Kidney capillary endothelial cell (primary cell): ENCODE data around the gene MRAS.
"Not testable (repeated sequence)": the region's sequence is repeated elsewhere in the genome, so short reads cannot be mapped to it uniquely, and the experiment has no call there.

ENCODE experiments used
- DNase-seq: peaks from one replicate; pipeline ENCODE4 v3.0.0-alpha.2; 2018; ENCODE audit warnings: low spot score

Gene MRAS

DNA sequence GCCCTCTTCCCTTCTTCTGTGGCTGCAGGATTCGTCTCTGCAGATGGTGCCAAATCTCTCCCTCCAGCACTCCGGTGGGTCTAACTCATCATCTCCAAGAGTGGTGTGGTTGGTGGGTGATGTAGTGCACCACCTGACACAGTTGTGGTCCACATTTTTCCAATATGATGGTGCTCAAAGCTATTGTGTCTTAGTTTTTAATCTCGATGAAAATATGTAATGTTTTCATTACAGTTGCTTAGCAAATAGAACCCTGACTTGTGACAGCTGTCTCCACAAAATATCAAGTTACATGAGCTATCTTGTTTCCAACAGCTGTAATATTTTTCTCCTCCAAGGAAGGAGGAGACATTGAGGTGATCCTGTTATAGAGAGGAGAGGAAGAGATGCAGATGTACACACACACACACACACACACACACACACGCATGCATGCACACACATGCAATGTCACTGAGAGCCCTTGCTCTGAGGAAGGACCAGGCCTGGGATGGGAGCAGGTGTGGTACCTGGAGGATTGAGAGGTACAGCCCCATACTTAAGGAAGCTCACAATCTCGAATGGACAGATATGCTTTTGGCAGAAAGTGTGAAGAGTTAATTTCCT lies 70.3 kb downstream of the MRAS start:
- no peak for DNase-seq

DNA sequence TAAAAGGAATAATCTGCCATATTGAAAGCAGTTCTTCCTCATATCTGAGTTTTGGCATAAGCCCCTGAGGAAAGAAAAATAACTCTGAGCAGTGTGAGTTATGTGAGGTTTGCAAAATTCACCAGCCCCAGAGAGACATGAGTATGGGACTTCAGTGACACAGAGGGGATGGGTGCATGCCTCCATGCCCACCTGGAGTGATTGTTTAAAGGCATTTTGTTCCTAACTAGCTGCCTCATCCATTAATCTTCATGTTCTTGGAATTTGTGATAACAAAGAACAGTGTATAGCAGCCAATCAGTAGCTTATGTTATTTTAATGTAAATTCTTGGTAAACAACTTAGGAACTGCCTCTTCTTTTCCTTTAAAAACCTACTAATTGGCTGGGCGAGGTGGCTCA lies 74.9 kb downstream of the MRAS start:
- DNase-seq, result no peak

DNA sequence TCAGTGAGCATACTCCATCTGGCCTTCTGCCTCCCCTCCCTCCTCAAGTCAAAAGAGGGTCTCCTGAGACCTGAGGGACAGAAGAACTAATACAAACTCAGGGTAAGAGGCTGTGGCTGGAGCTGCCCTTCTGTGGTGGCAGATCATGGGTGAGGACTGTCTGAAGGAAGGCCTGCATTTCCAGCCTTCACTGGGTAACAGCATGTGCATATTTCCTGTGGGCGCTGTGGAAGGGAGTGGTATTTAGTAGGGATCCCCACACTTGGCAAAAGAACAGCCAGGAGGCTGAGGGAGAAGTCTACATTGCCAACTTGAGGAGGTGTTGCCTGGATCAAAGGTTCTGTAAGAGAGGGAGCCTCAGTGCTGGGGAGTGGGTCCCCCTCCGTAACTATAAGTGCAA lies 75.9 kb downstream of the MRAS start:
- DNase-seq, result no peak

DNA sequence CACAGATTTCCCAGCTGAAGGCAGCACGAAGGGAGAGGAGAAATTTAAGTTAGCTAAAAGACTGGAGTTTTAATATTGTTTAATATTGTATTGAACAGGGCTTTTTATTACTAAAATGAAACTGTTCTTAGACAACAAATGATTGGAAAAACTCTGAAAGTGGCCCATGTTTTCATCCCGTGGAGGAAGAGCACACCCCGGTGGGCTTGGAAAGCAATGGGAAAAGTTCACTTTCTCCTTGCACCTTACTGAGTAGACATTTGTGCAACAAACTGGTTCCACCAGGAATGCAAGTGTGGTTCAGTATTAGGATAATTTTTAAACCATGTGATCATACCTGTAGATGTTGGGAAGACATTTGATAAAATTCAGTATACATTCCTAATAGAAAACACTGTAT lies 77.8 kb downstream of the MRAS start:
- no peak for DNase-seq

DNA sequence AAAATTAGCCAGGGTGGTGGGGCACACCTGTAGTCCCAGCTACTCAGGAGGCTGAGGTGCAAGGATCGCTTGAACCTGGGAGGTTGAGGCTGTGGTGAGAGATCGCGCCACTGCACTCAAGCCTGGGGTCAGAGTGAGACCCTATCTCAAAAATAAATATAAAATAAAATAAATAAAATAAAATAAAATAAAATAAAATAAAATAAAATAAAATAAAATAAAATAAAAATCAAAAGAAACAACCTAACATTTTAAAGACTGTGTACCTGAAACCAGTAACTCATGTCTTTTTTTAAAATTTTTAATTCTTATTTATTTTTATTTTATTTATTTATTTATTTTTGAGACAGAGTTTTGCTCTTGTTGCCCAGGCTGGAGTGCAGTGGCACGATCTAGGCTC lies 78.4 kb downstream of the MRAS start:
- DNase-seq, result not testable (repeated sequence)

DNA sequence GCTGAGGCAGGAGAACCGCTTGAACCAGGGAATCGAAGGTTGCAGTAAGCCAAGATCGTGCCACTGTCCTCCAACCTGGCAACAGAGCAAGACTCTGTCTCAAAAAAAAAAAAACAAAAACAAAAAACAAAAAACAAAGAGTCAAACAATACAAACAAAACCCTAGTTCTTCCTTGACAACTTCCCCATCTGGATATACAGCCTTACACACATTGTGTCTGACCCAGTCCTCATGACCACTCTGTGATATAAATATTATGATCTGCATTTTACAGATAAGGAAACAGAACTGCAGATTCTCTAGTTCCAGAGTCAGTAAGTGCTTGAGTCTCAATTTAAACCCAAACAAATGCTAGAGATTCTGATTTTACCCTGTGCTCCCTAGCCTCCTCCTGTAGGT lies 81.3 kb downstream of the MRAS start:
- no peak for DNase-seq

DNA sequence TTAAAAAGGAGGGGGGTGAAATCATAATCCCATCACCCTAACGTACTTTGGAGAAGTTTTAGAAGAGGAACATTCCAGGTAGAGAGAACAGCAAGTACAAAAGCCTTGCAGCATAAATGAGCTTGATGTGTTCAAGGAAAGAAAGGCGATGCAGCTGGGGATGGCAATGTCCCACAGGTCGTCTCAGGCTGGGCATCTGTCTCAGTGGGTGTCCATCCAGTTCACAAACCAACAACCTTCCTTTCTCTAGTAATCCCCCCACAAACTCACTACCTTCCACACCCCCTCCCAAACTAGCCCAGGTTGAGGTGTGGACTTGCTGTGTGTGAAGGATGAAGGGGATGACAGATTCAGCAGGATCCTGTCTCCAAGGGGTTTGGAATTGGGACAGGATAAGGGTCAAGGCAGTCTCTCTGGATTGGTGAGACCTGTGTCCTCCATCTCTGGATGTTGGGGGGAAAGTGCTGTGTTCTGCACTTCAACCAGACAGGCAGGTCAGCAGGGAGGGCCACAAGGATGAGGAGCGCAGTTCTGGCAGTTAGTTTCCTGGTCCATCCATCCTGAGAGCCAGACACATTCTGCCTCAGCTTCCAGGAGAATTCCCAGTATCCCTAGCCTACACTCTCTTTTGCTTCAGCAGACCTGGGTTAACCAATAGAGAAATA lies 84.3 kb downstream of the MRAS start:
- no peak for DNase-seq

DNA sequence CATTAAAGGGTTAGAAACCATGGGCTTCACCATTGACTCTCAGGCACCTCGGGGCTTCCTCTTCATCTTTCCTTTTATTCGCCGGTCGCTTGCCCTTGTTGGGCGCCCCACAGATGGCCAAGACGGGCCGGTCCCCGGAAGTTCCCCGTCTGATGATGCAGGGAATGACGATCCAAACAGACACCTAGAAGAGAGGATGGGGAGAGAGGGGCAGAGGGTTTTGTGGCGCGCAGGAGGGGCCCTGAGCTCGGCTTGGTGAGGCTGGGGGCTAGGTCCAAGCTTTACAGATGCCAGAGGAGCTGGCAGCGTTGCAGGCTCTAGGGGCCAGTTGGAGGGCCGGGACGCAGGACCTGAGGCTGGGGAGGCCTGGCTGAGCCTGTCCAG lies 85.5 kb downstream of the MRAS start:
- no peak for DNase-seq

DNA sequence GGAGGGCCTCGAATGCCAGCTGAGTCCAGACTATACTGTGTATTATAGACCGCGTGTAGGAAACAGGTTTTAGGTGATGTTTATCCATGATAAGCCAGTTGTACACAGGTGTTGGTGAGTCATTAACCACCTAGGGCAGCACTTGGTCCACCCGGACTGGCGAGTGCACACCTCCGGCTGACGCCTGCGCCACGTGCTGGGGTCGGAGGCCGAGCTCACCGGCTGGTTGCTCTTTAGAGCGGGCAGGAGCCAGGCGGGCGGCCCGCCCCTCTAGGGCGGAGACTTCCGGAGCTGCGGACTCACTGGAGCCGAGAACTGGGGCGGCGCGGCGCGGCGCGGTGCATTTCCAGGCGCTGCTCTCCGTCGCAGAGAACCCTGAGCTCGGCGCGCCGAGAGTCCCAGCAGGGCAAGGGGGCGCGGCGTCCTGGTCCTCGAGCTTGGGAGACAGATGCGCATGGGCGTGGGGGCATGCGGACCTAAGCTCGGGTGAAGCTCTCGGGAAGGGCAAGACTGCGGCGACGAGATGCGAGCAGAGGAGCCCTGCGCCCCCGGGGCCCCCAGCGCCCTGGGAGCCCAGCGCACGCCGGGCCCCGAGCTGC lies 86.0 kb downstream of the MRAS start, which contains the start of gene ESYT3:
TSS of gene ESYT3 (plus strand) at position 341 of the 599 bp plus-strand sequence. CDS start at position 524, 183 bp downstream.
- peak; percentile 54 for DNase-seq

DNA sequence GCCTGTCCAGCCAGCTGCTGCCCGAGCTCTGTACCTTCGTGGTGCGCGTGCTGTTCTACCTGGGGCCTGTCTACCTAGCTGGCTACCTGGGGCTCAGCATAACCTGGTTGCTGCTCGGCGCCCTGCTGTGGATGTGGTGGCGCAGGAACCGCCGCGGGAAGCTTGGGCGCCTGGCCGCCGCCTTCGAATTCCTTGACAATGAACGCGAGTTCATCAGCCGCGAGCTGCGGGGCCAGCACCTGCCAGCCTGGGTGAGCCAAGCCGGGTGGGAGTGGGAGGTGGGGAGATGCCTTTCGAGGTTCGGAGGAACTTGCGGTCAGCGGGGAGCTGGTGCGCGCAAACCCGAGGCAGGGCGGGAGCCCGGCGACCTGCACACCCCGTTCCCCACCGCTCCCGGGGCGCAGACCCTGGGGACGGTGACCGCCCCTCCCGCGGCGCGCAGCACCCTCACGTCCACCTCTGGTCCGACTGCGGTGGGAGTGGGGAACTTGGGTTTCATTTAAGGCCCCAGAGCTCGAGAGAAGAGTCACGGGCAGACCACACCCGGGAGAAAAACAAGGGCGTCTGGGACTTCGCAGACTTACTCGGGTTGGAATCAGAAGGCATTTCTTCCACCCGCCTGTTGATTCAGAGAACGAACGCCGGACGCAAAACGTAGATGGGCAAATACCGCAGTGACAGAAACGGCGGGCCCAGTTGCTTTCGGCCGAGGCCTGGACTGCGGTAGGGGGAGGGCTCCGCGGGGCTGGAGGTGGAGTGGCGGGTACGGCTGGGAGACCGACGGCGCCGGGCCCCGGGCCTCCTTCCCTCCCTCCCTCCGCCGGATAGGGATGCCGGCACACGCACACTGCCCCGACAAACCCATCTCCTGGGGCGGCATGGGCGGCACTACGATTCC lies 86.7 kb downstream of the MRAS start:
- no peak for DNase-seq

DNA sequence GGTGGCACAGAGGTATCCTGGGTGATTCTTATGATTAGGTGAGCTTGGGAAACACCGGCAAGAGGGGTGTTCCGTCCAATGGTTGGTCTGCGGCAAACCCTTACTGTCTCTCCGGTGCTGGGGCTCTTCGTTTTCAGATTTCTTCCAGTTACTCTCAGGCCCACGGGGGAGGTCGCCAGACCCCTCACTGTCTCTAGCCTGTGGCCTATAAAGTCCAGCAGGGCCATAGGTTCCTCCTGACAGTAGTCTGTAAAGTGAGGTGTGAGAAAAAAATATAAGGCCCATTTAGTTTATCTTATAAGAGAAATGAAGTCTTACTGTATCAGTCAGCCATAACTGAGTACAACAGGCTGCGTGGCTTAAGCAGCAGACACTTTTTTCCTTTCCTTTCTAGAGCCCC lies 87.5 kb downstream of the MRAS start:
- no peak for DNase-seq

DNA sequence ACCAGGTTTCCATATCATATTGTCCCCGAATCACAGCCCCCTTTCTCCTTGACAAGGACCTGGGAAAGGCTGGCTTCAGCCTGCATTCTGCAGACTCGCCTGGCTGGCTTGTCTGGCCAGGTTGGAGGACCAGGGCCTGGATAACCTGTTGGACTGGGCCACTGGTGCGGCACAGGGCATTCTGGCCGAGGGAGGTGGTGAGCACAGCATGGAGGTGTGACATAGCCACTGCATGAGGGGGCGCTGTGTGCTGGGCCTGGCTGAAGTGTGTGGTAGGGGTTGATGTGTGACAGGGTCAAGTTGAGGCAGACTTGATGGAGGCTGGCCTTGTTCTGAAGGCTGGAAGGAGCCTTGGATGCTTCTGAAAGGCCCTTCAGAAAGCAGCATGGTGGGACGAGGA lies 88.9 kb downstream of the MRAS start:
- DNase-seq, result no peak

DNA sequence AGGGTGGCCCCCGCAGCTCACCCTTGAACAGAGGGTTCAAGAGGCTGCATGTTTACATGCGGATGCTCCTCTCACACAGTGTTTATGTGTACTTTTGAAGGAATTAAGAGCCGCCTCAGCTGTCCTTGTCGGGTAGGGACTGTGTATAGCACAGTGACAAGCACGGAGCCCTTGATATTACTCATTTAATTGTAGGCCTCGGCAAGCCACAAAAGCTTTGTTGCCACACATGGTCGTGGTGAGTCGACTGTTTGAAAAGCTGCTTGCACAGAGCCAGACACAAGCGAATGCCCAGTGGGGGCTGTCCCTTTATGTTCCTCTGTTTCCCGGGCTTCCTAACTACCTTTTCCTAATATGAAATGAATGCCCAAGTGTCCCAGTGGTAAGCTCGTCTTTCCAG lies 90.5 kb downstream of the MRAS start:
- DNase-seq, result no peak

DNA sequence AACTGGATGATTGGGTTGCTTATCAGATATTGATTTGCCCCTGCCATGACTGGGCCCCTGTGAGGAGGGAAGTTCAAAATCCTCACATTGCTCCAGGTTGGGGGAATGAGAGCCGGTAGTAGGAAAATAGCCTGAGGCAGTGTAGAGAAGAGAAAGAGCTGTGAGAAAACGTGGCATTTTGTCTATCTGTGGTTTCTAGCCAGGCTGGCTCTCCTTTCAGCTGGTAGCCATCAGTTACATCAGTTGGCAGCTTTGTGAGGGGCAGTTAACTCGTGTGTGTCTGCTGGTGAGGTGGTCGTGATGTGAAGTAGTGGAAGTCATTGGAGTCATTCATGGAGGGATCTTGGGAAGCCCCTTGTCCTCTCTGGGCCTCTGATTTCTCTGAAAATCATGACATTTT lies 91.3 kb downstream of the MRAS start:
- no peak for DNase-seq

DNA sequence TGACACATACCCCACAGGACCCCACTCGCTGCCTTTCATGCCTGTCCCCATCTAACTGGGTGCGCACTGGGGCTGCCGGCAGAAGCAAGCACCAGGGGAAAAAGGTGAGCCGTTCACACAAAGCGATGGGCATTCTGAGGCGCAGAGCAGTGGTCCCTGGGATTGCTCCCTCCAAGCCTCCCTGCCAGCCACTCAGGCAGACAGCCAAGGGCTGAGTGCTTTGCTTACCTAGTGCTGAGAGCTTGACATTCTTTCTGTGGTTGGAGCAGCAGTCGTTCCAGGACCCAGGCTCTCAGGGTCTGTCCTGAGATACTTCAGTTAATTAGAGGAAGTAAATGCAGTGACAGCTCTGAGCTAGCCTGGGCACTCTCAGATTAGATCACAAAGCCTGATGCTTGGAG lies 91.7 kb downstream of the MRAS start:
- DNase-seq, result no peak

DNA sequence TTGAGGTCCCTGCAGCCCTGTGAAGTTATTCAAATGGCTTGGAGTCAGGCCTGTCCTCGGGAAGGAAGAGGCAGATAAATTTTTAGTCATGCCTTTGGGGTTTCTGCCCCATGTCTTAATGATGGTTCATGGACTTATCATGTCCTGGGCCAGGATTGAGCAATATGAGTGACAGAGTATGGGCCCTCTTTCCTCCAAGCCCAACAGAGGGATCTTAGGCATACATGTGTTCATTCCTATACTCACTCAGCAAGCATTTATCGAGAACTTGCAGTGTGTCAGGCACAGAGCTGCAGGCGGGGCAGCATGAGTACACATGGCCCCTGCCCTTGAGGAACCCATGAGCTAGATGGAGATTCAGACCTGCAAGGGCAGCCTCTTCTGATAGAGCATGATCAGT lies 92.2 kb downstream of the MRAS start:
- no peak for DNase-seq

DNA sequence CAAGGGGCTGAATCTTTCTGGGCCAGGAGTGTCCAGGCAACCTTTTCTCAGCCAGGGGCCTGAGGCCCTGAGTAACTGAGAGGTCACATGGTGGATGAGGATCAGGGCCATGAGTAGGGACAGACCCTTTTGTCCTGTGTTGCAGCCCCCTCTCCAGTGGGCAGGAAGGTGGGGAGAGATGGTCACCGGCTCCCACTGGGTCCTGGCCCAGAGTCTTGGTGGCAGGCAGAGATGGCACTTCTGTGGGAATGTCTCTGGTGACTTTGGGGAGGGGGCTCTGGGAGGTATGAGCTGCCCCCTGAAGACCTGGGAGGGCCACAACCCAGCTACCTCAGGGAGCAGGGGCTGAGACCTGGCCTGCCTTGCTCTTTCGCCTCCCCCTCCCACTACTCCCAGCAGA lies 92.9 kb downstream of the MRAS start:
- no peak for DNase-seq

DNA sequence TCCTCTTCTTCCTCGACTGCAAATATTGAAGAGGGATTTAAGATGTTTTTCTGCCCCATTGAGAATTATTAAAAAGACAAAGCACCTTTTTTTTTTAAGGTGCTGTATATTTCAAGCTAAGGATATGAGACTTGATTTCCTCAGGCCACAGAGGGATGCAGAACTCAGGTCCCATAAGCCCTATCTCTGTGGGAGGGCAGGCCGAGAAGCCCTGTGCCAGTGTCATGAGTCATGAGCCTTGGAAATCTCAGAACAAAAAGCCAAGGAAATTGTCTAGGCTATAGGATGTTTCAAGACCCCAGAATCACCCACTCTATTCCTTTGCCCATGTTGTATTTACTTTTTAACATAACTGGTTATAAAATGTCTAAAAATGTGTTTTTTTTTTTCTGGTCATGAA lies 93.4 kb downstream of the MRAS start:
- no peak for DNase-seq

DNA sequence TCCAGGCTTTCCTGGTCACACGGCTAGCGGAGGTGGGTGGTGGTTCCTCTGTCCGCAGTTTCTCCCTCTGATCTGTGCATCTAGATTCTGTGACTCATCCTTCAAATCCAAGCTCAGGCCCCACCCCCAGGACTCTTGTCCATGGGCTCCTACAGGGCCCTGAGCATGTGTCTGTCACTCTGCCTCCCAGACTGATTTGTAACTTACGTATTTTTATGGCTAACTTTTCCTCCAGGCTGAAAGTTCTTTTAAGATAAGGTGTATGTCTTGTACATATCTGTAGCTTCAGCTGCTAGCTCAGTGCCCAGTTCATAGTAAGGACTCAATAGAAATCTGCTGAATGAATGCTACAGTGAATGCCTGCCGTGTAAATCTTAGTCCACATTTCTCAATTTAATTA lies 94.1 kb downstream of the MRAS start:
- no peak for DNase-seq

DNA sequence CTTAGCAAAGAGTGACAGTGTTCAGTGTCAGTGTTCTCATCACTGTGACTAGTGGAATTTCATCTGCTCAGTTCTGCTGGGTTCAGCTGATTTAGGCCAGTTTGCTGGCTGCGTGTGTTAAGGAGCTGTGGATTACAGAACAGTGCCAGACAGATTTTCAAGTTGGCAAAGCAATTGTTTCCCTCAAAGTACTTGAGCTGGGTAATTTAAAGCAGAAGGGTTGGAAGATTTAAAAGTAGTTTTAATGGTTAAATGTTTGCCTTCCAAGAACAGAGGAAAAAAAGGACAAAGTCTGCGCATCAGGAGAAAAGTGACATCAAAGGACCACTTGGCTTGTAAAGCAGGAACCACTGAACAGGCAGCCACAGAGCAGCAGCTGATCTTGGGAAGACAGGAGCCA lies 94.7 kb downstream of the MRAS start:
- DNase-seq, result no peak

DNA sequence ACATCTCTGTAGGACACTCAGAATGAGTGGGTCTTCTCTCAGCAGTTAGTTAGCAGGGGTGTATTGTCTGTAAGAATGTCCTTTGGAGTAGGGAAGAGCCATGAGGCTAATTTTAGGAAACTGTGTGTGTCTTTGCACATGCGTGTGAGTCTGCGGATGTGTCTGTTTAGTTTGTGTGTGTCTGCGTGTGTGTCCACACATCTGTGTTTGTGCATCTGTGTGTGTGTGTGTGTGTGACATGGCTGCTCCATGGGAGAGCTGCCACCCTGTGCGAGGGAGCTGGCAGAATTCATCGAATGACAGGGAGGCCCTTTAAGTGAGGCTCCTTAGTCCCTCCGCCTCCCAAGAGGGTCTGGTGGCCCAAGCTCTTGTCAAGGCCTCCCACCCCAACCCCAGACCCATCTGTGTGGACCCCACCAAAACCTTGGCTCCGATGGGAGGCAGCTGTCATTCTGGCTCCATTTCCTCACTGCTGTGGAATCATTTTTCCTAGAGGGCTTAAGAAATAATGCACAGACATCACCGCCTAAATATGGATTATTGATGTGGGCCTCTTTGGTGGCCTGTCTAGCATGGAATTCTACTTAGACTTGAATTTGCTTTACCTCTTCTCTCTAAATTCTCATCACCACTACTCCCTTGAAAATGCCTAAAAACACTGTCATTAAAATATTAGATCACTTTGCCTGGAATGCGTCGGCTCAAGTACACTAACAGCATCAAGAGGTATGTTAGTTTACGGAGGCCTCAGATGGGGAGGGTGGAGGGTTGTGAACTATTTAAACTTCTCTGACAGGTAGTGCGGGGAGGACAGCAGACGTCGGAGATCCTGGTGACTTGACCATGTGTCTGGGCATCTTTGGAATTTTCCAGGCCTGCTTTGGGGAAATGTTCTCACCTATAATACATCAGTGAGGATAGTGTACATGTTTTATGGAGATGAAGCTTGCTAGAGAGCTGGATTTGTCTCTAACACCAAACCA lies 95.4 kb downstream of the MRAS start:
- no peak for DNase-seq

DNA sequence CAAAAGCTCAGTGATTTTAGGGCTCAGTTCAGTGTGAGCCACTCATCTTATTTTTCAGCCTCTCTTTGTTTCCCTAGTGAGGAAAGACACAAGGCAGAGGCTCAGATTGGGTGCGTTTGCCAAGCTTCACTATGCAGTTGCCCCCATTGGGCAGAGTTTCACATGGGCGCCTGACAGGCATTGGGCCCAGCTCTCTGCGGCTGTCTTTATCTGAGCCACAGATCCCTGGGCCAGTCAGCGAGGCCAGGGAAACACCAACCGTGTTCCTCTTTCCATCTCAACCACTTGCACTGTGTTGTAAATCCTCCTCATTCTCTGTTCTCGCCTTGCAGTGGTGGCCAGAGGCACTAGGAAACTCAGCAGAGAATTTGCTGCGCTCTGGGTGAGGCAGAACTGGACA lies 96.9 kb downstream of the MRAS start:
- DNase-seq, result no peak
